H9 (cell line): Measurements from ENCODE around the gene SLC2A11. TPM values are rescaled to one million over a fixed set of nuclear protein-coding genes. Genes with fewer than 3 reads are reported as not detected.

Source experiments
- DNase-seq: peaks from one replicate; pipeline ENCODE4 v3.0.0-alpha.2; 2017
- H2AFZ ChIP-seq: one replicate; pipeline ENCODE4 v1.6.1; 2013; ENCODE audit warnings: mild to moderate bottlenecking, low read length, control low read depth, moderate library complexity
- H2AK5ac ChIP-seq: 2 replicates; pipeline ENCODE4 v1.6.1; 2013; ENCODE audit warnings: low read length, control low read depth, mixed read lengths; ENCODE audit not compliant: insufficient read length
- H2BK120ac ChIP-seq: one replicate; pipeline ENCODE4 v1.6.1; 2013; ENCODE audit warnings: low read depth, mild to moderate bottlenecking, low read length, control low read depth, inconsistent platforms; ENCODE audit not compliant: poor library complexity, severe bottlenecking
- H2BK12ac ChIP-seq: 2 replicates; pipeline ENCODE4 v1.6.1; 2013; ENCODE audit warnings: low read length, control low read depth, mixed read lengths, low read depth; ENCODE audit not compliant: insufficient read length
- H2BK15ac ChIP-seq: 2 replicates; pipeline ENCODE4 v1.6.1; 2013; ENCODE audit warnings: low read depth, low read length, control low read depth
- H2BK20ac ChIP-seq: one replicate; pipeline ENCODE4 v1.6.1; 2013; ENCODE audit warnings: low read depth, mild to moderate bottlenecking, low read length, control low read depth, inconsistent platforms; ENCODE audit not compliant: poor library complexity, severe bottlenecking
- H2BK5ac ChIP-seq: 2 replicates; pipeline ENCODE4 v1.6.1; 2013; ENCODE audit warnings: low read length, control low read depth, mixed read lengths; ENCODE audit not compliant: insufficient read length
- H3K14ac ChIP-seq: 2 replicates; pipeline ENCODE4 v1.6.1; 2013; ENCODE audit warnings: low read length, control low read depth; ENCODE audit not compliant: insufficient read depth
- H3K18ac ChIP-seq: 2 replicates; pipeline ENCODE4 v1.6.1; 2013; ENCODE audit warnings: low read depth, mild to moderate bottlenecking, mixed read lengths, low read length, control low read depth; ENCODE audit not compliant: insufficient read length
- H3K23ac ChIP-seq: 2 replicates; pipeline ENCODE4 v1.6.1; 2013; ENCODE audit warnings: low read length, control low read depth, mixed read lengths, low read depth; ENCODE audit not compliant: insufficient read length
- H3K23me2 ChIP-seq: 2 replicates; pipeline ENCODE4 v1.6.1; 2013; ENCODE audit warnings: low read depth, mild to moderate bottlenecking, mixed read lengths, low read length, control low read depth; ENCODE audit not compliant: insufficient read length, poor library complexity, severe bottlenecking
- H3K27ac ChIP-seq: 2 replicates; pipeline ENCODE4 v1.5.1; 2013; ENCODE audit warnings: low read length, control low read depth, mixed read lengths, low read depth; ENCODE audit not compliant: insufficient read length
- H3K27me3 ChIP-seq: 2 replicates; pipeline ENCODE4 v1.6.1; 2013; ENCODE audit warnings: low read length, control low read depth, inconsistent platforms; ENCODE audit not compliant: insufficient read depth
- H3K4ac ChIP-seq: 2 replicates; pipeline ENCODE4 v1.6.1; 2013; ENCODE audit warnings: low read depth, mild to moderate bottlenecking, control low read depth, inconsistent platforms, low read length, moderate library complexity
- H3K4me1 ChIP-seq: 2 replicates; pipeline ENCODE4 v1.6.1; 2013; ENCODE audit warnings: low read length, control low read depth, inconsistent platforms; ENCODE audit not compliant: insufficient read depth
- H3K4me2 ChIP-seq: 2 replicates; pipeline ENCODE4 v1.6.1; 2013; ENCODE audit warnings: low read length, control low read depth, mixed read lengths; ENCODE audit not compliant: insufficient read length, insufficient read depth
- H3K56ac ChIP-seq: 2 replicates; pipeline ENCODE4 v1.6.1; 2013; ENCODE audit warnings: low read depth, mild to moderate bottlenecking, mixed read lengths, low read length, control low read depth; ENCODE audit not compliant: insufficient read length
- H3K79me1 ChIP-seq: 2 replicates; pipeline ENCODE4 v1.6.1; 2013; ENCODE audit warnings: low read depth, mild to moderate bottlenecking, moderate library complexity, low read length, control low read depth, inconsistent platforms; ENCODE audit not compliant: insufficient read depth, poor library complexity, severe bottlenecking
- H3K79me2 ChIP-seq: 2 replicates; pipeline ENCODE4 v1.6.1; 2013; ENCODE audit warnings: low read length, control low read depth, inconsistent platforms; ENCODE audit not compliant: insufficient read depth
- H3K9ac ChIP-seq: 2 replicates; pipeline ENCODE4 v1.6.1; 2013; ENCODE audit warnings: low read length, control low read depth, mixed read lengths; ENCODE audit not compliant: insufficient read length; ENCODE audit errors: extremely low read depth
- H3K9me3 ChIP-seq: one replicate; pipeline ENCODE4 v1.6.1; 2013; ENCODE audit warnings: low read depth, low read length, inconsistent platforms; ENCODE audit not compliant: control insufficient read depth
- H3T11ph ChIP-seq: one replicate; pipeline ENCODE4 v1.6.1; 2013; ENCODE audit warnings: mild to moderate bottlenecking, low read length, control low read depth, inconsistent platforms
- H4K20me1 ChIP-seq: one replicate; pipeline ENCODE4 v1.6.1; 2013; ENCODE audit not compliant: control insufficient read depth, insufficient read length, insufficient read depth
- H4K5ac ChIP-seq: 2 replicates; pipeline ENCODE4 v1.6.1; 2013; ENCODE audit warnings: low read depth, mild to moderate bottlenecking, mixed read lengths, low read length, control low read depth; ENCODE audit not compliant: insufficient read length
- H4K8ac ChIP-seq: replicated peaks from 2 replicates; pipeline ENCODE4 v1.6.1; 2013; ENCODE audit warnings: low read length, control low read depth, mixed read lengths, low read depth; ENCODE audit not compliant: insufficient read length
- H4K91ac ChIP-seq: 2 replicates; pipeline ENCODE4 v1.6.1; 2013; ENCODE audit warnings: low read depth, mild to moderate bottlenecking, moderate library complexity, mixed read lengths, low read length, control low read depth; ENCODE audit not compliant: insufficient read length
- H3K27ac Mint-ChIP-seq, 3 experiments: 2 replicates in 2 of 3; 3 replicates in 1 of 3; pipeline ENCODE4 v1.8.0; 2020 to 2021; ENCODE audit warnings: mixed read lengths in 3 of 3, mild to moderate bottlenecking in 1 of 3, moderate library complexity in 1 of 3
- H3K27me3 Mint-ChIP-seq: 2 replicates; pipeline ENCODE4 v1.8.0; 2021; ENCODE audit warnings: low read depth, mild to moderate bottlenecking, moderate library complexity, mixed read lengths
- H3K36me3 Mint-ChIP-seq, 3 experiments: 2 replicates in 2 of 3; 3 replicates in 1 of 3; pipeline ENCODE4 v1.8.0; 2020 to 2021; ENCODE audit warnings: low read depth in 3 of 3, mixed read lengths in 3 of 3; ENCODE audit not compliant: insufficient read depth in 1 of 3
- H3K4me1 Mint-ChIP-seq, 2 experiments: 2 replicates each; pipeline ENCODE4 v1.8.0; 2020; ENCODE audit warnings: mixed read lengths in 2 of 2
- H3K4me3 Mint-ChIP-seq, 2 experiments: 2 replicates in 1 of 2; 3 replicates in 1 of 2; pipeline ENCODE4 v1.8.0; 2020 to 2021; ENCODE audit warnings: mild to moderate bottlenecking in 2 of 2, mixed read lengths in 2 of 2, moderate library complexity in 1 of 2
- H3K9me3 Mint-ChIP-seq, 2 experiments: 2 replicates in 1 of 2; 3 replicates in 1 of 2; pipeline ENCODE4 v1.8.0; 2020; ENCODE audit warnings: mild to moderate bottlenecking in 2 of 2, mixed read lengths in 2 of 2, moderate library complexity in 1 of 2
- WGBS: extraction: QIAGEN DNeasy Blood & Tissue Kit; methylation state at CpG from one replicate; pipeline ENCODE4 v1.1.7; 2013; ENCODE audit warnings: missing lambda C conversion rate, low lambda C conversion rate, mixed read lengths; ENCODE audit not compliant: insufficient read length; ENCODE audit errors: extremely low coverage; 5-methylcytosine and 5-hydroxymethylcytosine counted together
- total RNA-seq: library from RNA; stranded (reverse); gene quantifications from 2 replicates; pipeline ENCODE4 v1.2.1, GENCODE V29; 2021
- TF ChIP-seq, protein P1 (sequence below): fragments of 200-600 bp; sonication (generic); conservative IDR thresholded peaks from 3 replicates; pipeline ENCODE4 v1.8.0; 2021; ENCODE audit warnings: antibody characterized with exemption, mild to moderate bottlenecking

Gene SLC2A11
- total RNA-seq, 1 experiment from 2014 or later = 15.0 TPM

- WGBS = no CpG with 5 or more reads among the region's 58 CpGs
- Mint-ChIP-seq H3K4me1 (peaks cover 20 to 21% of the 10 kb centered on the region in 2 experiments), H3K27ac (peak overlapping the region; percentile 92 to 97 (median 95); a peak in 6 of 7 replicates), H3K4me3 (peak overlapping the region; percentile 83), H3K36me3 (no peaks in the 10 kb centered on the region), H3K27me3 (no peaks in the 10 kb centered on the region), H3K9me3 (no peaks in the 10 kb centered on the region; a peak in 1 of 5 replicates)
- Histone ChIP-seq H2BK20ac (no peak overlapping the region), H3T11ph (no peak overlapping the region), H4K5ac (no peak overlapping the region), H3K56ac (no peak overlapping the region), H3K4me1 (0 out of 2 replicates have a peak, but pooled peaks cover 2% of the 10 kb centered on the region), H4K91ac (no peak overlapping the region), H3K79me2 (no peaks in the 10 kb centered on the region), H3K18ac (peak overlapping the region; percentile 9), H4K20me1 (no peaks in the 10 kb centered on the region), H3K14ac (peak overlapping the region; percentile 28), H3K27ac (no peak overlapping the region), H3K27me3 (no peaks in the 10 kb centered on the region), H3K23ac (no peak overlapping the region), H3K4me2 (peak overlapping the region; percentile 91), H2BK15ac (no peak overlapping the region), H2AK5ac (no peak overlapping the region), H2BK120ac (no peak overlapping the region), H3K79me1 (no peaks in the 10 kb centered on the region), H3K23me2 (peaks cover 14% of the 10 kb centered on the region), H4K8ac (no peak overlapping the region), H2AFZ (no peak overlapping the region), H3K9me3 (no peaks in the 10 kb centered on the region), H3K9ac (peak overlapping the region; percentile 49), H2BK5ac (no peak overlapping the region), H3K4ac (no peak overlapping the region), H2BK12ac (no peak overlapping the region)
- DNase-seq = peak; percentile 71
- TF ChIP-seq, protein P1, sequence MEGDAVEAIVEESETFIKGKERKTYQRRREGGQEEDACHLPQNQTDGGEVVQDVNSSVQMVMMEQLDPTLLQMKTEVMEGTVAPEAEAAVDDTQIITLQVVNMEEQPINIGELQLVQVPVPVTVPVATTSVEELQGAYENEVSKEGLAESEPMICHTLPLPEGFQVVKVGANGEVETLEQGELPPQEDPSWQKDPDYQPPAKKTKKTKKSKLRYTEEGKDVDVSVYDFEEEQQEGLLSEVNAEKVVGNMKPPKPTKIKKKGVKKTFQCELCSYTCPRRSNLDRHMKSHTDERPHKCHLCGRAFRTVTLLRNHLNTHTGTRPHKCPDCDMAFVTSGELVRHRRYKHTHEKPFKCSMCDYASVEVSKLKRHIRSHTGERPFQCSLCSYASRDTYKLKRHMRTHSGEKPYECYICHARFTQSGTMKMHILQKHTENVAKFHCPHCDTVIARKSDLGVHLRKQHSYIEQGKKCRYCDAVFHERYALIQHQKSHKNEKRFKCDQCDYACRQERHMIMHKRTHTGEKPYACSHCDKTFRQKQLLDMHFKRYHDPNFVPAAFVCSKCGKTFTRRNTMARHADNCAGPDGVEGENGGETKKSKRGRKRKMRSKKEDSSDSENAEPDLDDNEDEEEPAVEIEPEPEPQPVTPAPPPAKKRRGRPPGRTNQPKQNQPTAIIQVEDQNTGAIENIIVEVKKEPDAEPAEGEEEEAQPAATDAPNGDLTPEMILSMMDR = peak; percentile 38; the same call in 1 of the 3 replicates
These were observed 712 bp upstream of the SLC2A11 start for GRCh38 chr22:23856721-23857605.
